GM13976 (cell line): ENCODE data around the gene PTPRG.
A peak's percentile ranks its signal among the peaks of the same experiment; 100 is the strongest.

ENCODE experiments used
- DNase-seq: peaks from one replicate; pipeline ENCODE4 v3.0.0; 2012; ENCODE audit warnings: low spot score
- CTCF ChIP-seq: IDR thresholded peaks from 2 replicates; pipeline ENCODE4 v1.5.1; 2012; ENCODE audit warnings: borderline replicate concordance, mild to moderate bottlenecking; ENCODE audit not compliant: insufficient read depth; ENCODE audit errors: extremely low read depth, missing control alignments, control extremely low read depth
- in situ Hi-C: fragments of 300-500 bp; cut with MboI; formaldehyde crosslinking; loops from one replicate; pipeline ENCODE4 v1.12.0; 2022; ENCODE audit warnings: low sequenced_read_pairs, mixed read lengths, inconsistent platforms; ENCODE audit not compliant: unreplicated experiment

Gene PTPRG

DNA sequence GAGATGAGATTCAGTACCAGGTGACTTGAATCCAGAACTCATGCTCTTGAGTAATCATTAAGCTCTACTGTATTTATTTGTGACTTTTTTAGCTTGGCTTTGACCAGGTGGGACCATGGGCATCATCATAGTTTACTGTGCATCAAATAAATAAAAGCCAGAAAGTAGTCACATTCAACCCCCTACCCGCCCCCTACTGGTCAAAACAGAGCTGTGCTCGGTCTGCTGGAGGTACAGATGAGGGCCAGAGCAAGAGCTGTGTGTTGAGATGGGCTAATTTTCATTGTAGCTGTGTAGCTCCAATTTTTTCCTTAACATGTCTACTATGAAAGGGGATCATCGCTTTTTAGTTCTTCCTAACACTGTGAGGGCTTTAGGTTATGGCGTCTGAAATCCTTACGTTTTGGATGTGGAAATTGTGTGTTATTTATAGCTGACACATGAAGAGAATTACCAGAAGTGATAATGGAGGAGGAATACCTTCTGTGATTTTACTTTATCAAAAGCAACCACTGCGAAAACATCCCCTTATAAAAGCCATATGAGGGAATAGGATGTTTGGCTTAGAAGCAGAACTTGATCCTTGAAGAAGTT lies 375.1 kb downstream of the PTPRG start:
- DNase-seq = peak; percentile 35
- in situ Hi-C loops = loop anchor here (10.0 kb wide), 1 partner anchor 62 kb away; no protein-coding TSS in a partner anchor
- peak; percentile 66 for TF ChIP-seq CTCF

GRCh38 chr3:61937477-61937876 lies 376.1 kb downstream of the PTPRG start:
- DNase-seq = no peak
- in situ Hi-C loops = loop anchor here (10.0 kb wide), 1 partner anchor 63 kb away; no protein-coding TSS in a partner anchor
- TF ChIP-seq CTCF = no peak

GRCh38 chr3:61938878-61939549 lies 377.6 kb downstream of the PTPRG start:
- in situ Hi-C loops = loop anchor here (10.0 kb wide), 1 partner anchor 64 kb away; no protein-coding TSS in a partner anchor
- TF ChIP-seq CTCF = no peak
- no peak for DNase-seq

DNA sequence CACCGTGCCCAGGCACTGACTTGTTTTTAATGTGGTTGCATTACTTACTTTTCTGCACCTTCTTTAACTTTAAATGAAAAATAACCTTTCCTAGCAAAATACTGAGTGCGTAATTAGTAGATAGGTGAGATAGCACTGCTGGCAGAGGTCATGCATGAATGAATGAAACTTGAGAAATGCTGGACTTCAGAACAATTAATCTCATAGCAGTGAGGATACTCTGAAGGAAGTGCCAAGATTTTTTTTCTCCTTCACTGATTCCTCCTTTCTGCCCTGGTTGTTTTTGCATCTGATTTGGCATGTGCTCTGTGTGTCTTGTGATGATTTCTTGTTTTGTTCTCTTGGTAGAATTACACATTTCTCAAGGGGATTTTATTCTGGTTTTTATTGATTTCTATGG lies 378.9 kb downstream of the PTPRG start:
- in situ Hi-C loops = no loop called here
- DNase-seq = no peak
- TF ChIP-seq CTCF = no peak

- no peak for DNase-seq
- in situ Hi-C loops = no loop called here
- no peak for TF ChIP-seq CTCF
These were observed 382.6 kb downstream of the PTPRG start for GRCh38 chr3:61943975-61944374.

- no peak for TF ChIP-seq CTCF
- no peak for DNase-seq
- in situ Hi-C loops = no loop called here
These were observed 383.4 kb downstream of the PTPRG start for GRCh38 chr3:61944726-61945125.
